Thyroid gland (tissue), 4 donors: Measurements from ENCODE around the gene CD300C.

Experiments
- POLR2A ChIP-seq, 2 donors: fragments of 450-650 bp; IDR thresholded peaks; one replicate each; pipeline ENCODE4 v1.6.1; 2017; ENCODE audit warnings: antibody characterized with exemption in 2 of 2, mild to moderate bottlenecking in 2 of 2, moderate library complexity in 1 of 2
- TF ChIP-seq, protein P1 (sequence below), 6 experiments: fragments of 200-600 bp in 3 of 6; fragments of 450-650 bp in 3 of 6; sonication (generic) in 3 of 6; IDR thresholded peaks; one replicate each; pipeline ENCODE4 v1.5.1; 2016 to 2019; ENCODE audit warnings: antibody characterized with exemption in 6 of 6, mild to moderate bottlenecking in 2 of 6, inconsistent platforms in 1 of 6, moderate library complexity in 1 of 6

DNA sequence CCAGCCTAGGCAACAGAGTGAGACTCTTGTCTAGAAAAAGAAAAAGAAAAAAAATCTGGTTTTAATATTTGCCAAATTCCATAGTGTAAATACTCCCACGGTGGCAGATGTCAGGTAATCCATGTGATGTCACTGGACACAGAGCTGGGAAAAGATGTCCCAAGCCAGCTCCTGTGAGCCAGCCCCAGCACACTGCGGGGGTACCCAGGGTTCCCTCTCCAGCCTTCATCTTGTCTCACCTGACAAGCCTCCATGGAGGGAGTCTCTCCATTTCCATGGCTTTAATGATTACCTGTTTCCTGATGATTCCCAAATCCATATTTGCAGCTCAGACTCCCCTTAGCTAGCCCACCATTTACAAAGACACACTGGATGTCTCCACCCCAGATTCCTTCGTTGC is 19.2 kb downstream of the CD300C start:
- TF ChIP-seq POLR2A (IDR thresholded peaks at IDR 0.05): no peak
- TF ChIP-seq, protein P1, sequence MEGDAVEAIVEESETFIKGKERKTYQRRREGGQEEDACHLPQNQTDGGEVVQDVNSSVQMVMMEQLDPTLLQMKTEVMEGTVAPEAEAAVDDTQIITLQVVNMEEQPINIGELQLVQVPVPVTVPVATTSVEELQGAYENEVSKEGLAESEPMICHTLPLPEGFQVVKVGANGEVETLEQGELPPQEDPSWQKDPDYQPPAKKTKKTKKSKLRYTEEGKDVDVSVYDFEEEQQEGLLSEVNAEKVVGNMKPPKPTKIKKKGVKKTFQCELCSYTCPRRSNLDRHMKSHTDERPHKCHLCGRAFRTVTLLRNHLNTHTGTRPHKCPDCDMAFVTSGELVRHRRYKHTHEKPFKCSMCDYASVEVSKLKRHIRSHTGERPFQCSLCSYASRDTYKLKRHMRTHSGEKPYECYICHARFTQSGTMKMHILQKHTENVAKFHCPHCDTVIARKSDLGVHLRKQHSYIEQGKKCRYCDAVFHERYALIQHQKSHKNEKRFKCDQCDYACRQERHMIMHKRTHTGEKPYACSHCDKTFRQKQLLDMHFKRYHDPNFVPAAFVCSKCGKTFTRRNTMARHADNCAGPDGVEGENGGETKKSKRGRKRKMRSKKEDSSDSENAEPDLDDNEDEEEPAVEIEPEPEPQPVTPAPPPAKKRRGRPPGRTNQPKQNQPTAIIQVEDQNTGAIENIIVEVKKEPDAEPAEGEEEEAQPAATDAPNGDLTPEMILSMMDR (IDR thresholded peaks at IDR 0.05): no peak
